Activated CD8-positive, alpha-beta T cell treated with anti-CD3 and anti-CD28 coated beads, Interleukin-2, amount 10 ng/mL, durations not matched to agents 7 days and 5 days (primary cell): Measurements from ENCODE around the gene NECAB3. TPM values are rescaled to one million over a fixed set of nuclear protein-coding genes. Genes with fewer than 3 reads are reported as not detected.
"Not testable (repeated sequence)": the region's sequence is repeated elsewhere in the genome, so short reads cannot be mapped to it uniquely, and the experiment has no call there.

Source experiments
- ATAC-seq: fragments of 150-1000 bp; cut with Tn5 transposase; one replicate; pipeline ENCODE4 v1.10.0; 2021; ENCODE audit warnings: moderate library complexity
- CTCF ChIA-PET: fragments of 350-600 bp; sonication (Branson Sonifier 250); formaldehyde crosslinking; loops from one replicate; lab custom pipeline; 2021; ENCODE audit warnings: antibody characterized with exemption; lab: Charles Lee
- POLR2A ChIA-PET: fragments of 350-600 bp; sonication (Branson Sonifier 250); formaldehyde crosslinking; loops from one replicate; lab custom pipeline; 2021; ENCODE audit warnings: antibody characterized with exemption; lab: Charles Lee
- DNase-seq: peaks from one replicate; pipeline ENCODE4 v3.0.0-alpha.2; 2020
- H3K27ac Mint-ChIP-seq: one replicate; pipeline ENCODE4 v1.8.0; 2021; ENCODE audit warnings: mild to moderate bottlenecking, mixed read lengths
- H3K27me3 Mint-ChIP-seq: one replicate; pipeline ENCODE4 v1.8.0; 2021; ENCODE audit warnings: low read depth, mixed read lengths
- H3K36me3 Mint-ChIP-seq: one replicate; pipeline ENCODE4 v1.8.0; 2021; ENCODE audit warnings: low read depth, mixed read lengths
- H3K4me1 Mint-ChIP-seq: one replicate; pipeline ENCODE4 v1.8.0; 2021; ENCODE audit warnings: low read depth, mixed read lengths
- H3K4me3 Mint-ChIP-seq: one replicate; pipeline ENCODE4 v1.8.0; 2021; ENCODE audit warnings: mild to moderate bottlenecking, mixed read lengths
- H3K9me3 Mint-ChIP-seq: one replicate; pipeline ENCODE4 v1.8.0; 2022; ENCODE audit warnings: mixed read lengths; ENCODE audit not compliant: insufficient read depth
- total RNA-seq, 2 experiments: library from RNA; stranded (reverse); gene quantifications; one replicate each; pipeline ENCODE4 v1.2.3, GENCODE V29; 2021

Gene NECAB3
- total RNA-seq, 2 experiments from 2014 or later: 28.4 to 38.2 TPM

- no peak overlapping the region for H3K4me3 Mint-ChIP-seq
- no peaks in the 10 kb centered on the region for H3K9me3 Mint-ChIP-seq
- H3K27ac Mint-ChIP-seq: peak overlapping the region; percentile 57
- ChIA-PET POLR2A (no interaction called here), CTCF (no interaction called here)
- ATAC-seq (no peak), DNase-seq (no peak)
- no peaks in the 10 kb centered on the region for H3K27me3 Mint-ChIP-seq
- H3K36me3 Mint-ChIP-seq: peaks cover 44% of the 10 kb centered on the region
- peaks cover 17% of the 10 kb centered on the region for H3K4me1 Mint-ChIP-seq
These were observed 35.2 kb upstream of the NECAB3 start for GRCh38 chr20:33709398-33709797.

GRCh38 chr20:33707668-33708067, 33.4 kb upstream of the NECAB3 start:
- H3K27ac Mint-ChIP-seq: no peak overlapping the region
- H3K4me3 Mint-ChIP-seq: no peak overlapping the region
- ChIA-PET CTCF (no interaction called here), POLR2A (no interaction called here)
- no peaks in the 10 kb centered on the region for H3K9me3 Mint-ChIP-seq
- no peaks in the 10 kb centered on the region for H3K27me3 Mint-ChIP-seq
- H3K4me1 Mint-ChIP-seq: peaks cover 17% of the 10 kb centered on the region
- no peak for ATAC-seq
- DNase-seq: no peak
- peaks cover 38% of the 10 kb centered on the region for H3K36me3 Mint-ChIP-seq

- Mint-ChIP-seq H3K4me3 (no peak overlapping the region), H3K9me3 (no peaks in the 10 kb centered on the region), H3K27me3 (no peaks in the 10 kb centered on the region), H3K36me3 (peaks cover 23% of the 10 kb centered on the region), H3K27ac (no peak overlapping the region), H3K4me1 (peaks cover 3% of the 10 kb centered on the region)
- DNase-seq (no peak), ATAC-seq (no peak)
- ChIA-PET CTCF (no interaction called here), POLR2A (interaction anchor here (0.7 kb wide), 1 partner anchor 13 kb away, joined by 3 read pairs; no protein-coding TSS in a partner anchor)
These were observed 30.1 kb upstream of the NECAB3 start for GRCh38 chr20:33704197-33704924.

- H3K36me3 Mint-ChIP-seq: peaks cover 20% of the 10 kb centered on the region
- DNase-seq (no peak), ATAC-seq (no peak)
- H3K4me3 Mint-ChIP-seq: no peak overlapping the region
- ChIA-PET POLR2A (interaction anchor here (0.9 kb wide), 1 partner anchor 29 kb away, joined by 3 read pairs; no protein-coding TSS in a partner anchor), CTCF (no interaction called here)
- no peaks in the 10 kb centered on the region for H3K27me3 Mint-ChIP-seq
- H3K4me1 Mint-ChIP-seq: no peaks in the 10 kb centered on the region
- no peaks in the 10 kb centered on the region for H3K9me3 Mint-ChIP-seq
- H3K27ac Mint-ChIP-seq: no peak overlapping the region
These were observed 29.4 kb upstream of the NECAB3 start for GRCh38 chr20:33703498-33704137.

- no peaks in the 10 kb centered on the region for H3K27me3 Mint-ChIP-seq
- POLR2A ChIA-PET: interaction anchor here (0.9 kb wide), 1 partner anchor 30 kb away, joined by 3 read pairs; no protein-coding TSS in a partner anchor
- no peak overlapping the region for H3K4me3 Mint-ChIP-seq
- no peaks in the 10 kb centered on the region for H3K4me1 Mint-ChIP-seq
- no peak for ATAC-seq
- H3K36me3 Mint-ChIP-seq: peaks cover 20% of the 10 kb centered on the region
- no peak for DNase-seq
- H3K27ac Mint-ChIP-seq: no peak overlapping the region
- no peaks in the 10 kb centered on the region for H3K9me3 Mint-ChIP-seq
- CTCF ChIA-PET: no interaction called here
These were observed 28.6 kb upstream of the NECAB3 start for GRCh38 chr20:33702861-33703260.

- no peaks in the 10 kb centered on the region for H3K4me1 Mint-ChIP-seq
- H3K27me3 Mint-ChIP-seq: no peaks in the 10 kb centered on the region
- H3K36me3 Mint-ChIP-seq: peaks cover 13% of the 10 kb centered on the region
- DNase-seq (no peak), ATAC-seq (no peak)
- H3K9me3 Mint-ChIP-seq: no peaks in the 10 kb centered on the region
- H3K4me3 Mint-ChIP-seq: no peak overlapping the region
- no peak overlapping the region for H3K27ac Mint-ChIP-seq
- POLR2A ChIA-PET: no interaction called here
- CTCF ChIA-PET: no interaction called here
These were observed 27.6 kb upstream of the NECAB3 start for GRCh38 chr20:33701629-33702450.

- CTCF ChIA-PET, H3K27ac Mint-ChIP-seq, H3K9me3 Mint-ChIP-seq, H3K27me3 Mint-ChIP-seq, POLR2A ChIA-PET, ATAC-seq, H3K4me3 Mint-ChIP-seq, DNase-seq, H3K4me1 Mint-ChIP-seq: not testable (repeated sequence)
- peaks cover 13% of the 10 kb centered on the region for H3K36me3 Mint-ChIP-seq
These were observed 26.6 kb upstream of the NECAB3 start for GRCh38 chr20:33700696-33701441.

- DNase-seq, POLR2A ChIA-PET, H3K9me3 Mint-ChIP-seq, H3K27me3 Mint-ChIP-seq, H3K36me3 Mint-ChIP-seq, CTCF ChIA-PET, H3K4me3 Mint-ChIP-seq, ATAC-seq, H3K4me1 Mint-ChIP-seq, H3K27ac Mint-ChIP-seq: not testable (repeated sequence)
These were observed 24.7 kb upstream of the NECAB3 start for GRCh38 chr20:33698966-33699365.

- CTCF ChIA-PET: interaction anchor here (1.3 kb wide), 1 partner anchor 10 kb away, joined by 3 read pairs; no protein-coding TSS in a partner anchor
- Mint-ChIP-seq H3K4me1 (peaks cover 1% of the 10 kb centered on the region), H3K4me3 (no peak overlapping the region), H3K9me3 (no peaks in the 10 kb centered on the region), H3K27me3 (no peaks in the 10 kb centered on the region), H3K36me3 (peaks cover 4% of the 10 kb centered on the region), H3K27ac (no peak overlapping the region)
- POLR2A ChIA-PET: interaction anchor here (1.0 kb wide), 1 partner anchor 12 kb away, joined by 3 read pairs; no protein-coding TSS in a partner anchor
- DNase-seq (no peak), ATAC-seq (no peak)
These were observed 22.9 kb upstream of the NECAB3 start for GRCh38 chr20:33697129-33697528.

- Mint-ChIP-seq H3K9me3 (no peaks in the 10 kb centered on the region), H3K27ac (no peak overlapping the region), H3K36me3 (no peaks in the 10 kb centered on the region), H3K4me3 (no peak overlapping the region), H3K27me3 (no peaks in the 10 kb centered on the region), H3K4me1 (peaks cover 5% of the 10 kb centered on the region)
- CTCF ChIA-PET: no interaction called here
- DNase-seq (no peak), ATAC-seq (no peak)
- POLR2A ChIA-PET: interaction anchor here (1.0 kb wide), 1 partner anchor 12 kb away, joined by 3 read pairs; no protein-coding TSS in a partner anchor
These were observed 22.2 kb upstream of the NECAB3 start for GRCh38 chr20:33696448-33696847.

GRCh38 chr20:33694639-33695012, 20.4 kb upstream of the NECAB3 start:
- H3K4me3 Mint-ChIP-seq: no peak overlapping the region
- H3K9me3 Mint-ChIP-seq: no peaks in the 10 kb centered on the region

More at GRCh38 chr20:33694639-33695012, 20.4 kb upstream of the NECAB3 start:
- CTCF ChIA-PET: interaction anchor here (1.4 kb wide), 1 partner anchor 25 kb away, joined by 3 read pairs; no protein-coding TSS in a partner anchor
- H3K4me1 Mint-ChIP-seq: peaks cover 23% of the 10 kb centered on the region
- no peaks in the 10 kb centered on the region for H3K27me3 Mint-ChIP-seq
- no peaks in the 10 kb centered on the region for H3K36me3 Mint-ChIP-seq
- no peak for DNase-seq
- H3K27ac Mint-ChIP-seq: peak overlapping the region; percentile 63
- ATAC-seq: no peak
- POLR2A ChIA-PET: no interaction called here
